ENCODE results near the gene OSBPL3.
A peak's percentile ranks its signal among the peaks of the same experiment; 100 is the strongest.

The OSBPL3 gene

GRCh38 chr7:24965831-24966708 is 13.9 kb downstream of the OSBPL3 start:
- Histone ChIP-seq H3K9me3 (replicated peaks; ENCODE audit: low read length) (no peaks in the 10 kb centered on the region), H3K9ac (ENCODE audit: low read depth, low read length) (no peak overlapping the region), H3K4me1 (ENCODE audit: control insufficient read depth, insufficient read depth, low read length) (peaks cover 22% of the 10 kb centered on the region), H3K4me2 (ENCODE audit: low read length) (no peak overlapping the region), H3K4me3 (ENCODE audit: low read length) (no peak overlapping the region), H3K27me3 (ENCODE audit: control insufficient read depth, insufficient read depth, low read length) (no peaks in the 10 kb centered on the region), H3K36me3 (ENCODE audit: insufficient read depth, low read length) (no peaks in the 10 kb centered on the region)

- Histone ChIP-seq H3K4me2 (ENCODE audit: low read length) (no peak overlapping the region), H3K4me1 (ENCODE audit: control insufficient read depth, insufficient read depth, low read length) (peaks cover 14% of the 10 kb centered on the region), H3K36me3 (ENCODE audit: insufficient read depth, low read length) (no peaks in the 10 kb centered on the region), H3K4me3 (ENCODE audit: low read length) (no peak overlapping the region), H3K9ac (ENCODE audit: low read depth, low read length) (no peak overlapping the region), H3K27me3 (ENCODE audit: control insufficient read depth, insufficient read depth, low read length) (no peaks in the 10 kb centered on the region), H3K9me3 (replicated peaks; ENCODE audit: low read length) (no peaks in the 10 kb centered on the region)
These were observed 15.8 kb downstream of the OSBPL3 start for GRCh38 chr7:24964191-24964590.

GRCh38 chr7:24963218-24963617 is 16.8 kb downstream of the OSBPL3 start:
- H3K27me3 ChIP-seq (ENCODE audit: control insufficient read depth, insufficient read depth, low read length), result no peaks in the 10 kb centered on the region
- no peaks in the 10 kb centered on the region for H3K36me3 ChIP-seq (ENCODE audit: insufficient read depth, low read length)
- peak overlapping the region; percentile 50 for H3K4me2 ChIP-seq (ENCODE audit: low read length)
- H3K9ac ChIP-seq (ENCODE audit: low read depth, low read length), result peak overlapping the region; percentile 4
- H3K9me3 ChIP-seq (replicated peaks; ENCODE audit: low read length), result no peaks in the 10 kb centered on the region
- H3K4me1 ChIP-seq (ENCODE audit: control insufficient read depth, insufficient read depth, low read length), result peaks cover 8% of the 10 kb centered on the region
- peak overlapping the region; percentile 18 for H3K4me3 ChIP-seq (ENCODE audit: low read length)

GRCh38 chr7:24962418-24962962 is 17.5 kb downstream of the OSBPL3 start:
- peaks cover 8% of the 10 kb centered on the region for H3K4me1 ChIP-seq (ENCODE audit: control insufficient read depth, insufficient read depth, low read length)
- no peak overlapping the region for H3K9ac ChIP-seq (ENCODE audit: low read depth, low read length)
- no peaks in the 10 kb centered on the region for H3K9me3 ChIP-seq (replicated peaks; ENCODE audit: low read length)
- no peak overlapping the region for H3K4me3 ChIP-seq (ENCODE audit: low read length)
- no peaks in the 10 kb centered on the region for H3K36me3 ChIP-seq (ENCODE audit: insufficient read depth, low read length)
- H3K27me3 ChIP-seq (ENCODE audit: control insufficient read depth, insufficient read depth, low read length), result no peaks in the 10 kb centered on the region
- H3K4me2 ChIP-seq (ENCODE audit: low read length), result no peak overlapping the region

- no peaks in the 10 kb centered on the region for H3K27me3 ChIP-seq (ENCODE audit: control insufficient read depth, insufficient read depth, low read length)
- no peak overlapping the region for H3K9ac ChIP-seq (ENCODE audit: low read depth, low read length)
- no peak overlapping the region for H3K4me3 ChIP-seq (ENCODE audit: low read length)
- H3K9me3 ChIP-seq (replicated peaks; ENCODE audit: low read length), result no peaks in the 10 kb centered on the region
- H3K4me2 ChIP-seq (ENCODE audit: low read length), result no peak overlapping the region
- no peaks in the 10 kb centered on the region for H3K36me3 ChIP-seq (ENCODE audit: insufficient read depth, low read length)
- H3K4me1 ChIP-seq (ENCODE audit: control insufficient read depth, insufficient read depth, low read length), result peaks cover 8% of the 10 kb centered on the region
These were observed 20.1 kb downstream of the OSBPL3 start for GRCh38 chr7:24959735-24960485.

- H3K4me2 ChIP-seq (ENCODE audit: low read length), result no peak overlapping the region
These were observed 21.6 kb downstream of the OSBPL3 start for GRCh38 chr7:24958399-24958798.

GRCh38 chr7:24956021-24956420 is 24.0 kb downstream of the OSBPL3 start:
- Histone ChIP-seq H3K9me3 (replicated peaks; ENCODE audit: low read length) (no peaks in the 10 kb centered on the region), H3K4me3 (ENCODE audit: low read length) (no peak overlapping the region), H3K36me3 (ENCODE audit: insufficient read depth, low read length) (no peaks in the 10 kb centered on the region), H3K4me2 (ENCODE audit: low read length) (no peak overlapping the region), H3K27me3 (ENCODE audit: control insufficient read depth, insufficient read depth, low read length) (no peaks in the 10 kb centered on the region), H3K4me1 (ENCODE audit: control insufficient read depth, insufficient read depth, low read length) (no peaks in the 10 kb centered on the region), H3K9ac (ENCODE audit: low read depth, low read length) (no peak overlapping the region)

More at GRCh38 chr7:24958399-24958798, 21.6 kb downstream of the OSBPL3 start:
- Histone ChIP-seq H3K36me3 (ENCODE audit: insufficient read depth, low read length) (no peaks in the 10 kb centered on the region), H3K27me3 (ENCODE audit: control insufficient read depth, insufficient read depth, low read length) (no peaks in the 10 kb centered on the region), H3K9me3 (replicated peaks; ENCODE audit: low read length) (no peaks in the 10 kb centered on the region), H3K4me1 (ENCODE audit: control insufficient read depth, insufficient read depth, low read length) (peaks cover 6% of the 10 kb centered on the region), H3K4me3 (ENCODE audit: low read length) (no peak overlapping the region), H3K9ac (ENCODE audit: low read depth, low read length) (no peak overlapping the region)

- Histone ChIP-seq H3K9ac (ENCODE audit: low read depth, low read length) (no peak overlapping the region), H3K9me3 (replicated peaks; ENCODE audit: low read length) (no peaks in the 10 kb centered on the region), H3K4me1 (ENCODE audit: control insufficient read depth, insufficient read depth, low read length) (no peaks in the 10 kb centered on the region), H3K36me3 (ENCODE audit: insufficient read depth, low read length) (no peaks in the 10 kb centered on the region), H3K4me2 (ENCODE audit: low read length) (no peak overlapping the region), H3K27me3 (ENCODE audit: control insufficient read depth, insufficient read depth, low read length) (no peaks in the 10 kb centered on the region), H3K4me3 (ENCODE audit: low read length) (no peak overlapping the region)
These were observed 24.7 kb downstream of the OSBPL3 start for GRCh38 chr7:24955313-24955712.

GRCh38 chr7:24952464-24952863 is 27.5 kb downstream of the OSBPL3 start:
- no peaks in the 10 kb centered on the region for H3K36me3 ChIP-seq (ENCODE audit: insufficient read depth, low read length)
- peaks cover 17% of the 10 kb centered on the region for H3K4me1 ChIP-seq (ENCODE audit: control insufficient read depth, insufficient read depth, low read length)
- H3K9me3 ChIP-seq (replicated peaks; ENCODE audit: low read length), result no peaks in the 10 kb centered on the region
- H3K4me3 ChIP-seq (ENCODE audit: low read length), result no peak overlapping the region
- H3K9ac ChIP-seq (ENCODE audit: low read depth, low read length), result no peak overlapping the region
- H3K4me2 ChIP-seq (ENCODE audit: low read length), result no peak overlapping the region
- no peaks in the 10 kb centered on the region for H3K27me3 ChIP-seq (ENCODE audit: control insufficient read depth, insufficient read depth, low read length)

GRCh38 chr7:24951441-24951980 is 28.5 kb downstream of the OSBPL3 start:
- Histone ChIP-seq H3K4me2 (ENCODE audit: low read length) (no peak overlapping the region), H3K27me3 (ENCODE audit: control insufficient read depth, insufficient read depth, low read length) (no peaks in the 10 kb centered on the region), H3K4me3 (ENCODE audit: low read length) (no peak overlapping the region), H3K4me1 (ENCODE audit: control insufficient read depth, insufficient read depth, low read length) (peaks cover 17% of the 10 kb centered on the region), H3K36me3 (ENCODE audit: insufficient read depth, low read length) (no peaks in the 10 kb centered on the region), H3K9me3 (replicated peaks; ENCODE audit: low read length) (no peaks in the 10 kb centered on the region), H3K9ac (ENCODE audit: low read depth, low read length) (no peak overlapping the region)

GRCh38 chr7:24949884-24950283 is 30.1 kb downstream of the OSBPL3 start:
- Histone ChIP-seq H3K4me1 (ENCODE audit: control insufficient read depth, insufficient read depth, low read length) (peaks cover 17% of the 10 kb centered on the region), H3K9me3 (replicated peaks; ENCODE audit: low read length) (no peaks in the 10 kb centered on the region), H3K9ac (ENCODE audit: low read depth, low read length) (no peak overlapping the region), H3K36me3 (ENCODE audit: insufficient read depth, low read length) (no peaks in the 10 kb centered on the region), H3K27me3 (ENCODE audit: control insufficient read depth, insufficient read depth, low read length) (no peaks in the 10 kb centered on the region), H3K4me3 (ENCODE audit: low read length) (no peak overlapping the region), H3K4me2 (ENCODE audit: low read length) (no peak overlapping the region)
